Esophagus muscularis mucosa (tissue), 4 donors: ENCODE data around the gene CDKN3. TPM values are rescaled to one million over a fixed set of nuclear protein-coding genes. Genes with fewer than 3 reads are reported as not detected.
"Not testable (repeated sequence)": the region's sequence is repeated elsewhere in the genome, so short reads cannot be mapped to it uniquely, and the experiment has no call there.

Experiments used
- DNase-seq: peaks from one replicate; pipeline ENCODE4 v3.0.0-alpha.2; 2017; ENCODE audit errors: extremely low spot score
- H3K27ac ChIP-seq, 4 donors: fragments of 200-600 bp; sonication (generic); replicated peaks in 1 of 4; 1 replicate in 3 of 4; 2 replicates in 1 of 4; pipeline ENCODE4 v1.5.1; 2016 to 2019; ENCODE audit warnings: mild to moderate bottlenecking in 1 of 4
- H3K27me3 ChIP-seq, 4 donors: fragments of 200-600 bp; sonication (generic); one replicate each; pipeline versions ENCODE4 v1.5.1 to v1.6.0; 2016 to 2019
- H3K36me3 ChIP-seq, 4 donors: fragments of 200-600 bp; sonication (generic); one replicate each; pipeline ENCODE4 v1.5.1; 2016 to 2019
- H3K4me1 ChIP-seq, 4 donors: fragments of 200-600 bp; sonication (generic); one replicate each; pipeline ENCODE4 v1.5.1; 2016 to 2019
- H3K4me3 ChIP-seq, 4 donors: fragments of 200-600 bp; sonication (generic); 1 replicate in 2 of 4; 2 replicates in 2 of 4; pipeline ENCODE4 v1.5.1; 2016 to 2019; ENCODE audit warnings: mild to moderate bottlenecking in 4 of 4, moderate library complexity in 1 of 4
- H3K9me3 ChIP-seq, 4 donors: fragments of 200-600 bp; sonication (generic); 1 replicate in 3 of 4; 2 replicates in 1 of 4; pipeline ENCODE4 v1.5.1; 2016 to 2019
- CTCF ChIP-seq, 3 experiments: fragments of 200-600 bp in 2 of 3; fragments of 450-650 bp in 1 of 3; sonication (generic) in 2 of 3; IDR thresholded peaks; one replicate each; pipeline ENCODE4 v1.5.1; 2017 to 2019; ENCODE audit warnings: antibody characterized with exemption in 3 of 3, mild to moderate bottlenecking in 2 of 3, moderate library complexity in 1 of 3
- EP300 ChIP-seq: sonication (generic); formaldehyde crosslinking; IDR thresholded peaks from one replicate; pipeline ENCODE4 v1.6.1; 2017; ENCODE audit warnings: antibody characterized with exemption
- POLR2A ChIP-seq: fragments of 450-650 bp; IDR thresholded peaks from one replicate; pipeline ENCODE4 v1.6.1; 2017; ENCODE audit warnings: antibody characterized with exemption, moderate library complexity, mild to moderate bottlenecking, low read depth
- POLR2AphosphoS5 ChIP-seq, 2 donors: sonication (generic); formaldehyde crosslinking; IDR thresholded peaks; one replicate each; pipeline ENCODE4 v1.6.1; 2017; ENCODE audit warnings: antibody characterized with exemption in 2 of 2
- WGBS: methylation state at CpG from one replicate; pipeline ENCODE4 v1.1.5; 2018; 5-methylcytosine and 5-hydroxymethylcytosine counted together
- intact Hi-C: fragments of 100-400 bp; cut with DNase I; formaldehyde crosslinking; loops from one replicate; pipeline ENCODE4 v1.15.1; 2023
- total RNA-seq, 4 donors: library from RNA; depleted of rRNA; stranded (reverse); fragments of >200 nt; gene quantifications; one replicate each; pipeline versions ENCODE4 v1.1.0 to v1.2.1, GENCODE V29; 2016

Gene CDKN3
- total RNA-seq, 4 donors from 2014 or later: 0.65 to 4.8 (median 1.0) TPM

- TF ChIP-seq POLR2A: no peak
- TF ChIP-seq CTCF (IDR thresholded peaks at IDR 0.05): no peak
- no peak for TF ChIP-seq EP300
- TF ChIP-seq POLR2AphosphoS5 (IDR thresholded peaks at IDR 0.05): no peak
- H3K27ac ChIP-seq: no peak overlapping the region
- H3K9me3 ChIP-seq: no peaks in the 10 kb centered on the region
- H3K36me3 ChIP-seq: peaks cover 14 to 66% (median 41%) of the 10 kb centered on the region in 4 donors
- intact Hi-C loops: no loop called here
- H3K27me3 ChIP-seq: no peaks in the 10 kb centered on the region
- WGBS: 82% methylated on average over 3 of the region's 3 CpGs
- no peak for DNase-seq
- H3K4me3 ChIP-seq: no peak overlapping the region
- no peaks in the 10 kb centered on the region for H3K4me1 ChIP-seq
These were observed 28.9 kb downstream of the CDKN3 start for GRCh38 chr14:54425537-54426274.

- intact Hi-C loops: no loop called here
- Histone ChIP-seq H3K27me3 (no peaks in the 10 kb centered on the region), H3K4me3 (no peak overlapping the region), H3K9me3 (no peaks in the 10 kb centered on the region), H3K27ac (no peak overlapping the region), H3K36me3 (peaks cover 14 to 71% (median 49%) of the 10 kb centered on the region in 4 donors), H3K4me1 (no peaks in the 10 kb centered on the region)
- WGBS: 86% methylated on average over 3 of the region's 3 CpGs
- TF ChIP-seq CTCF (IDR thresholded peaks at IDR 0.05) (no peak), POLR2AphosphoS5 (IDR thresholded peaks at IDR 0.05) (no peak), EP300 (no peak), POLR2A (no peak)
- no peak for DNase-seq
These were observed 31.1 kb downstream of the CDKN3 start for GRCh38 chr14:54427871-54428270.

- no peaks in the 10 kb centered on the region for H3K27me3 ChIP-seq
- peaks cover 14 to 67% (median 49%) of the 10 kb centered on the region in 4 donors for H3K36me3 ChIP-seq
- no peak overlapping the region for H3K4me3 ChIP-seq
- peaks cover 0 to 6% (median under 1%) of the 10 kb centered on the region in 4 donors for H3K4me1 ChIP-seq
- TF ChIP-seq POLR2AphosphoS5 (IDR thresholded peaks at IDR 0.05) (no peak), EP300 (no peak), POLR2A (no peak), CTCF (IDR thresholded peaks at IDR 0.05) (no peak)
- DNase-seq: no peak
- no peaks in the 10 kb centered on the region for H3K9me3 ChIP-seq
- intact Hi-C loops: no loop called here
- H3K27ac ChIP-seq: no peak overlapping the region
- 85% methylated on average over 2 of the region's 2 CpGs for WGBS
These were observed 31.7 kb downstream of the CDKN3 start for GRCh38 chr14:54428527-54428926.

- Histone ChIP-seq H3K9me3 (no peaks in the 10 kb centered on the region), H3K4me1 (peaks cover 15 to 58% (median 33%) of the 10 kb centered on the region in 4 donors), H3K27ac (no peak overlapping the region), H3K27me3 (no peaks in the 10 kb centered on the region), H3K4me3 (no peak overlapping the region), H3K36me3 (peaks cover 0 to 11% (median 7%) of the 10 kb centered on the region in 4 donors)
- 78% methylated on average over 4 of the region's 4 CpGs for WGBS
- TF ChIP-seq CTCF (IDR thresholded peaks at IDR 0.05) (no peak), EP300 (no peak), POLR2A (no peak), POLR2AphosphoS5 (IDR thresholded peaks at IDR 0.05) (no peak)
- no peak for DNase-seq
- intact Hi-C loops: no loop called here
These were observed 38.7 kb downstream of the CDKN3 start for GRCh38 chr14:54435500-54435981.

- H3K27me3 ChIP-seq, DNase-seq, H3K36me3 ChIP-seq, H3K9me3 ChIP-seq, H3K27ac ChIP-seq, H3K4me3 ChIP-seq, intact Hi-C loops: not testable (repeated sequence)
- H3K4me1 ChIP-seq: peaks cover 20 to 63% (median 37%) of the 10 kb centered on the region in 4 donors
- 92% methylated on average over 4 of the region's 4 CpGs for WGBS
These were observed 41.1 kb downstream of the CDKN3 start for GRCh38 chr14:54437954-54438353.
